MM.1S (cell line): ENCODE measurements around the gene COMT.

ENCODE experiments used
- DNase-seq: peaks from one replicate; pipeline ENCODE4 v3.0.0-alpha.2; 2015
- H2AFZ ChIP-seq: fragments of 300-600 bp; sonication (generic); 2 replicates; pipeline ENCODE4 v1.6.0; 2016; ENCODE audit warnings: antibody characterized with exemption, low read length
- H3F3A ChIP-seq: fragments of 300-600 bp; sonication (generic); 2 replicates; pipeline ENCODE4 v1.6.1; 2016; ENCODE audit warnings: mild to moderate bottlenecking, antibody characterized with exemption, low read length, moderate library complexity, mixed read lengths; ENCODE audit not compliant: insufficient read depth
- H3K27ac ChIP-seq: fragments of 300-600 bp; sonication (generic); 2 replicates; pipeline ENCODE4 v1.5.1; 2016; ENCODE audit warnings: mild to moderate bottlenecking, low read length
- H3K27me3 ChIP-seq: fragments of 300-600 bp; sonication (generic); replicated peaks from 2 replicates; pipeline ENCODE4 v1.6.0; 2016; ENCODE audit warnings: low read length; ENCODE audit not compliant: insufficient read depth
- H3K36me3 ChIP-seq: fragments of 300-600 bp; sonication (generic); replicated peaks from 2 replicates; pipeline ENCODE4 v1.6.1; 2016; ENCODE audit warnings: mild to moderate bottlenecking, low read length, mixed read lengths; ENCODE audit not compliant: insufficient read depth
- H3K4me1 ChIP-seq: fragments of 300-600 bp; sonication (generic); 2 replicates; pipeline ENCODE4 v1.6.1; 2016; ENCODE audit warnings: low read length, mixed read lengths
- H3K4me2 ChIP-seq: fragments of 300-600 bp; sonication (generic); 2 replicates; pipeline ENCODE4 v1.6.0; 2016; ENCODE audit warnings: low read depth, low read length
- H3K4me3 ChIP-seq: fragments of 300-600 bp; sonication (generic); 2 replicates; pipeline ENCODE4 v1.5.1; 2016; ENCODE audit warnings: low read length, mixed read lengths
- H3K79me2 ChIP-seq: fragments of 300-600 bp; sonication (generic); 2 replicates; pipeline ENCODE4 v1.6.1; 2016; ENCODE audit warnings: mixed run types, low read length, mixed read lengths
- H3K9ac ChIP-seq: fragments of 300-600 bp; sonication (generic); 2 replicates; pipeline ENCODE4 v1.6.1; 2016; ENCODE audit warnings: low read length, mixed read lengths
- H3K9me2 ChIP-seq: fragments of 300-600 bp; sonication (generic); replicated peaks from 2 replicates; pipeline ENCODE4 v1.6.1; 2016; ENCODE audit warnings: mild to moderate bottlenecking, low read length, mixed read lengths; ENCODE audit not compliant: insufficient read depth
- H3K9me3 ChIP-seq: fragments of 300-600 bp; sonication (generic); replicated peaks from 2 replicates; pipeline ENCODE4 v1.6.1; 2016; ENCODE audit warnings: mild to moderate bottlenecking, low read length, mixed read lengths; ENCODE audit not compliant: insufficient read depth
- H4K20me1 ChIP-seq: fragments of 300-600 bp; sonication (generic); 2 replicates; pipeline ENCODE4 v1.6.1; 2016; ENCODE audit warnings: mild to moderate bottlenecking, low read length, moderate library complexity, mixed read lengths; ENCODE audit not compliant: insufficient read depth
- CTCF ChIP-seq: fragments of 300-600 bp; sonication (generic); IDR thresholded peaks from 2 replicates; pipeline ENCODE4 v1.5.1; 2016; ENCODE audit warnings: antibody characterized with exemption, low read length, mixed read lengths
- EZH2 ChIP-seq: fragments of 300-600 bp; sonication (generic); optimal IDR thresholded peaks from 2 replicates; pipeline ENCODE3; 2017; ENCODE audit warnings: low read depth, mild to moderate bottlenecking, antibody characterized with exemption, low read length, mixed read lengths
- EZH2phosphoT487 ChIP-seq: fragments of 300-600 bp; sonication (generic); IDR thresholded peaks from 2 replicates; pipeline ENCODE4 v1.6.1; 2018; ENCODE audit warnings: antibody characterized with exemption, low read length

The COMT gene

GRCh38 chr22:19994851-19995610 lies 53.5 kb downstream of the COMT start:
- H3K27me3 ChIP-seq: peaks cover 87% of the 10 kb centered on the region
- H2AFZ ChIP-seq: no peak overlapping the region
- TF ChIP-seq EZH2phosphoT487 (no peak), CTCF (no peak), EZH2 (no peak)
- H3K9ac ChIP-seq: no peak overlapping the region
- no peaks in the 10 kb centered on the region for H3K9me2 ChIP-seq
- H3K27ac ChIP-seq: no peak overlapping the region
- no peak for DNase-seq
- H3K36me3 ChIP-seq: no peaks in the 10 kb centered on the region
- no peak overlapping the region for H3K4me3 ChIP-seq
- H3K9me3 ChIP-seq: no peaks in the 10 kb centered on the region
- H3F3A ChIP-seq: no peaks in the 10 kb centered on the region
- H3K4me1 ChIP-seq: no peaks in the 10 kb centered on the region
- no peaks in the 10 kb centered on the region for H4K20me1 ChIP-seq
- no peak overlapping the region for H3K4me2 ChIP-seq
- no peaks in the 10 kb centered on the region for H3K79me2 ChIP-seq

- Histone ChIP-seq H3K9me2 (no peaks in the 10 kb centered on the region), H3K4me2 (no peak overlapping the region), H2AFZ (no peak overlapping the region), H3K9ac (no peak overlapping the region), H3F3A (no peaks in the 10 kb centered on the region), H3K36me3 (no peaks in the 10 kb centered on the region), H3K9me3 (no peaks in the 10 kb centered on the region), H3K27me3 (peaks cover 83% of the 10 kb centered on the region), H3K27ac (no peak overlapping the region), H4K20me1 (no peaks in the 10 kb centered on the region), H3K4me3 (no peak overlapping the region), H3K79me2 (no peaks in the 10 kb centered on the region), H3K4me1 (no peaks in the 10 kb centered on the region)
- TF ChIP-seq EZH2phosphoT487 (no peak), CTCF (no peak), EZH2 (no peak)
- DNase-seq: no peak
These were observed 54.2 kb downstream of the COMT start for GRCh38 chr22:19995611-19996339.

GRCh38 chr22:19996694-19997384 lies 55.3 kb downstream of the COMT start:
- Histone ChIP-seq H2AFZ (no peak overlapping the region), H3K79me2 (no peaks in the 10 kb centered on the region), H3F3A (no peaks in the 10 kb centered on the region), H3K27me3 (peaks cover 82% of the 10 kb centered on the region), H3K4me2 (no peak overlapping the region), H4K20me1 (no peaks in the 10 kb centered on the region), H3K36me3 (no peaks in the 10 kb centered on the region), H3K9ac (no peak overlapping the region), H3K27ac (no peak overlapping the region), H3K9me3 (no peaks in the 10 kb centered on the region), H3K4me1 (no peaks in the 10 kb centered on the region), H3K4me3 (no peak overlapping the region), H3K9me2 (no peaks in the 10 kb centered on the region)
- DNase-seq: no peak
- no peak for TF ChIP-seq CTCF
- TF ChIP-seq EZH2: no peak
- no peak for TF ChIP-seq EZH2phosphoT487
